GM12874 (cell line): ENCODE results near the gene MYO7B.

ENCODE experiments used
- TF ChIP-seq, protein P1 (sequence below): IDR thresholded peaks from 2 replicates; pipeline ENCODE4 v1.5.1; 2011; ENCODE audit warnings: low read depth, mild to moderate bottlenecking, control low read depth, low read length, moderate library complexity; ENCODE audit not compliant: insufficient read depth

MYO7B gene

DNA sequence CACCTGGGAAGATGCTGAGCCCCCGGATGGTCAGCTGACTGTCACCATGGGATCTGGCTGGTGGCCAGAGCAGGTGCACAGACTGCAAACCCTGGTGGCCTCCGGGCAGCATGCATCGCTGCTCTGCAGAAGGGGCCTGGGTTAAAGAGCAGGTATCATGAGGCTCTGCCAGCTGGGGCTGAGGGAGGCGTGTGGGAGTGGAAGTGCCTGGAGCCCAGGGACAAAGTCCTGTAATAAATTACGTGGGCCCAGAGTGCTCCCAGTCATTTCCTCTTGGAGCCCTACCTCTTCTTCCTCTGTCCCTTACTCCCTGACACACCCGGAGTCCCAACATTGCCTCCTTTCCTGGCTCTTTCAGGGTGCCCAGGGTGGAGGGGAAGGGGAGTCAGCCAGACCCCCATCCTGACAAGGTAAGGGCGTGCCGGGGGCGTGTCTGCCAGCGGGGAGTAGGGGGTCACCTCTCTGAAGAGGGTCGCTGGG lies at the start of gene MYO7B:
Gene MYO7B (plus strand): TSS at position 262 of the 480 bp plus-strand sequence. CDS start 24,040 bp downstream, outside the sequence.
- TF ChIP-seq, protein P1, sequence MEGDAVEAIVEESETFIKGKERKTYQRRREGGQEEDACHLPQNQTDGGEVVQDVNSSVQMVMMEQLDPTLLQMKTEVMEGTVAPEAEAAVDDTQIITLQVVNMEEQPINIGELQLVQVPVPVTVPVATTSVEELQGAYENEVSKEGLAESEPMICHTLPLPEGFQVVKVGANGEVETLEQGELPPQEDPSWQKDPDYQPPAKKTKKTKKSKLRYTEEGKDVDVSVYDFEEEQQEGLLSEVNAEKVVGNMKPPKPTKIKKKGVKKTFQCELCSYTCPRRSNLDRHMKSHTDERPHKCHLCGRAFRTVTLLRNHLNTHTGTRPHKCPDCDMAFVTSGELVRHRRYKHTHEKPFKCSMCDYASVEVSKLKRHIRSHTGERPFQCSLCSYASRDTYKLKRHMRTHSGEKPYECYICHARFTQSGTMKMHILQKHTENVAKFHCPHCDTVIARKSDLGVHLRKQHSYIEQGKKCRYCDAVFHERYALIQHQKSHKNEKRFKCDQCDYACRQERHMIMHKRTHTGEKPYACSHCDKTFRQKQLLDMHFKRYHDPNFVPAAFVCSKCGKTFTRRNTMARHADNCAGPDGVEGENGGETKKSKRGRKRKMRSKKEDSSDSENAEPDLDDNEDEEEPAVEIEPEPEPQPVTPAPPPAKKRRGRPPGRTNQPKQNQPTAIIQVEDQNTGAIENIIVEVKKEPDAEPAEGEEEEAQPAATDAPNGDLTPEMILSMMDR = no peak

DNA sequence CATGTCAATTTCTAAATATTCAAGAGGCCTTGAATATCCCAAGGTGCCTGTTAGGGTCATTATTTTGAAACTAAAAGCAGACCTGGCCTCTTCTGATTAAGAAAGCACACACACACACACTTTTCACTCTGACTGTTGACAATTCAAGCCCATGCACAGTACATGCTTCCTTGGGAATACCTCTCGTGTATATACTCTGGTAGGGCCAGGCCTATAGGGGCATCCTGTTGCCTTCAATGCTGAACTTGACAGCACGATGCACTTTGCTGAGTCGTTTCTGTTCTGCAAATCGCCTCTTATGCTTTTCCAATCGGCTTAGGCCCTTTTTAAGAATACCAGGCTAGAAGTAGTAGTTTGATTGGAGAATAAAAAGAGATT lies 49.8 kb upstream of the MYO7B start:
- TF ChIP-seq, protein P1 = no peak

DNA sequence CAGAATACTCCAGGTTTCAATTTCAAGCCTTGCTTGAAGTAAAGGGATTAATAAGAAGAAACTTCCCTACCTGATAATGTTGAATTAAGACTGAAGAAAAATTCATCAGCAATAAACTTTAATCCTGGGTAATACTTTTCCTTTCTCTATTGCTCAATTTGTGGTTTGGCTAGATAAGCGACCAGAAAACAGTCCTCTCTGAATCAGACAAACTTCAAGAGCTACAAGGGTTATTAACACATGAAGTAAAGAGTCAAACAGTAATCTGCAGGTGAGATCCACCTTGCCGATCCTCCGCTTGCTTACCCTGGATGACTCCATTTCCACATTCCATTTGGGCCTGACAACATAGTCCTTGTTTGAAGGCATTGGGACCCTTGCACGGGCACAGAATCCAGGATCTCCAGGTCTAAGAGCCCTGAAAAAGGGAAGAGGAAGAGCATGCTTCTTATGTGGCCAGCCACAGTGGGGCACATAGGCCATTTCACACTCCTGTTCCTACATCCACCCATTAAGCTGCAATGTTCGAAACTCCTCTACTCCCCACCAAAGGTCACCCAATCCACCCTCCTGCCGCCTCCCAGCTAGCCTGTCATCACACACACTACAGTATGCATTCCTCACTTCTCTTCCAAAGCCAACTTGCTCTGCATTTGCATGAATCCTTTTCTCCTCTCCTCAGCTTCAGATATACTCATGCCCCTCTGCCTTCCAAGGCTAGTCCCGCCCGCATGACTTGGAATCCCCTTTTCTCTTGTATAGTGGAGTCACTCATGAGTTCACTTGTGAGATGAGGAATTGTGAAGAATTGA lies 49.0 kb upstream of the MYO7B start:
- TF ChIP-seq, protein P1 = no peak

DNA sequence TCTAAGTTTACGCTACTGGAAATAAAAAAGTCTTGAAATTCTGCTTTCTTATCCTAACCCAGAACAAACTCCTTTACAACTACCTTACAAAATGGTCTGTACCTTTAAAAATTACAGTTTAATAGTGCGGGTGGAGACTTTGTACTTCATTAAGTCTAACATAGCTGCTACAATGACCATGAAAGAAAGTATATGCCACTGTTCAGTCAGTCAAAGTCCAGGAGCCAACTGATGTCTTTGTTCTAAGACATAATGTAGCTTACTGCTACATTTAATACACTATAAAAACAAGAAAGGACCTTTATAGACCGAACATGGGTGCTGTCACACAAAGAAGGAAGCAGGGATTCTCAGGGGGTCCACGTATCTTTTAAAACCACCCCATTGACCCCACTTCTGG lies 45.2 kb upstream of the MYO7B start:
- TF ChIP-seq, protein P1 = no peak

DNA sequence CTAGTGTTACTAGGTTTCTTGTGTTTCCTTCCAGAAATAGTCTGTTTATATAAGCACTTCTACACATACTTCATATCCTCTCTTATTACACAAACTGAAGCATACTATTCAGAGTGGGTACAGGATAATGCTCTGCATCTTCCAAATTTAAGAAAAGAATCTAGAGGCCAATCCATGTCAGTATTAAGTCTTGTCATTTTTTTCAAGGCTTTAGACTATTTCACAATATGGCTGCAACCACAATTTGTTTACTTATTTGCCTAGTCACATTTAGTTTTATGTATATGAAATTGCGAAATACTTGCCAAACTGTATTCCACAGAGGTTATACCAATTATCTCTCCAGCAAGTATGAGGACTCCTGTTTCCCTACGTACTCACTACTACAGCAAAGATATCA lies 37.1 kb upstream of the MYO7B start:
- TF ChIP-seq, protein P1 = no peak

DNA sequence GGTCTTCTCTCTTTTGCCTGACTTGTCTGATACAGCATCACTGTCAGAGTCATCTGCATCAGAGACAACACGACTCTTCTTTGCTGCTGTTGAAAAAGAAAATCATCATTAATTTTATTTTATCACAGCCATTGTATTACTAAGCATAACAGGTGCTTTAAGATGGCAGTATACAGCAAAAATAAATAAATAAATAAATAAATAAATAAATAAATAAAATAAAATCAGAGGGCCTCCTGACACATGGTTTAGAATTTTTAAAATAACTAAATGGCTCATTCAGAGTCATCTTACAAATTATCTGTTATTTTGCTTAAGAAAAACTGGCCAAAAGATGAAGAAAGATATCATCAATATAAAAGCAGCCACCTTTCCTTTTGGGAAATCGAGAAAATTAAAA lies 32.0 kb upstream of the MYO7B start:
- TF ChIP-seq, protein P1 = no peak

DNA sequence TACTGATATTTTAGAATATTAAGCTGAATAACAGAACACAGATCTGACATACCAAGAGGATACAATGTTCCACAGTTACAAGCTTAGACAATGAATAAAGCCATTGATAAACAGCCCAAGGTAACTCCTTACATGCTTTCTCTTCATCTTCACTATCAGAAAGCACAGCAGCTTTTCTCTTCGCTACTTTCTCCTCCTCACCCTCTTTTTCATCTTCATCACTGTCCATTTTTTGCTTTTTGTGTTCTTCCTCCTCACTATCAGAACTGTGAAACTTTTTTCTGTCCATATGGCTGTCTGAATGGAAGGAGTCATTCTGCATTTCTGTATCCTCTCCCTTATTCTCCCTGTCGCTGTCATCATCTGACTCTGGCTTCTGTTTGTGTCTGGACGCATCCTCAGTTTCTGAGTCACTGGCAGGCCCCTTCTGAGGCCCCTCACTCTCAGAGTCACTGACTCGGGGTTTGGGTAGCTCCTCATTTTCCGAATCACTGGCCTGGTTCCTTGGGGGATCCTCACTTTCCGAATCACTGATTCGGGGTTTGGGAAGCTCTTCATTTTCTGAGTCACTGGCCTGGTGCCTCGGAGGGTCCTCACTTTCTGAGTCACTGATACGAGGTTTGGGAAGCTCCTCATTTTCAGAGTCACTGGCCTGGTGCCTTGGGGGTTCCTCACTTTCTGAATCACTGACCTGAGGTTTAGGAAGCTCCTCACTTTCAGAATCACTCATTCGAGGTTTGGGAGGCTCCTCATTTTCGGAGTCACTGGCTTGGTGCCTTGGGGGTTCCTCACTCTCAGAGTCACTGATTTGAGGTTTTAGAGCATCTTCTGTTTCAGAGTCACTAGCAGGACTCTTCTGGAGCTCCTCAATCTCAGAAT lies 30.7 kb upstream of the MYO7B start:
- TF ChIP-seq, protein P1 = no peak
